Fibroblast of villous mesenchyme (primary cell): ENCODE data around the gene NFAT5. TPM values are rescaled to one million over a fixed set of nuclear protein-coding genes. Genes with fewer than 3 reads are reported as not detected.
"Not testable (repeated sequence)": the region's sequence is repeated elsewhere in the genome, so short reads cannot be mapped to it uniquely, and the experiment has no call there.

Source experiments
- DNase-seq: peaks from one replicate; pipeline ENCODE4 v3.0.0-alpha.2; 2010; ENCODE audit warnings: low read depth
- H3K4me3 ChIP-seq: 2 replicates; pipeline ENCODE4 v1.5.1; 2011; ENCODE audit warnings: low read depth, mild to moderate bottlenecking, low read length
- CTCF ChIP-seq: IDR thresholded peaks from 2 replicates; pipeline ENCODE4 v1.5.1; 2012; ENCODE audit warnings: low read depth, mild to moderate bottlenecking, low read length; ENCODE audit not compliant: insufficient read depth
- total RNA-seq: library from RNA; depleted of rRNA; stranded (reverse); fragments of >200 nt; gene quantifications from 2 replicates; pipeline ENCODE4 v1.2.3, GENCODE V29; 2012

NFAT5 gene
- total RNA-seq, 1 donor, result 69.1 TPM

GRCh38 chr16:69621225-69621624 lies 55.5 kb downstream of the NFAT5 start:
- no peak overlapping the region for H3K4me3 ChIP-seq
- no peak for TF ChIP-seq CTCF
- no peak for DNase-seq

GRCh38 chr16:69626256-69626655 lies 60.5 kb downstream of the NFAT5 start:
- H3K4me3 ChIP-seq, result no peak overlapping the region
- no peak for TF ChIP-seq CTCF
- DNase-seq, result peak; percentile 47

GRCh38 chr16:69632828-69633227 lies 67.1 kb downstream of the NFAT5 start:
- no peak for TF ChIP-seq CTCF
- DNase-seq, result no peak
- H3K4me3 ChIP-seq, result no peak overlapping the region

GRCh38 chr16:69633375-69633774 lies 67.6 kb downstream of the NFAT5 start:
- H3K4me3 ChIP-seq, result no peak overlapping the region
- no peak for TF ChIP-seq CTCF
- no peak for DNase-seq

- H3K4me3 ChIP-seq, DNase-seq: not testable (repeated sequence)
These were observed 70.9 kb downstream of the NFAT5 start for GRCh38 chr16:69636563-69637146.

GRCh38 chr16:69637206-69637865 lies 71.6 kb downstream of the NFAT5 start:
- DNase-seq, H3K4me3 ChIP-seq: not testable (repeated sequence)

GRCh38 chr16:69643997-69644396 lies 78.2 kb downstream of the NFAT5 start:
- not testable (repeated sequence) for DNase-seq, H3K4me3 ChIP-seq

- DNase-seq, result no peak
- TF ChIP-seq CTCF, result no peak
These were observed 79.0 kb downstream of the NFAT5 start for GRCh38 chr16:69644790-69645189.

More at GRCh38 chr16:69644790-69645189, 79.0 kb downstream of the NFAT5 start:
- H3K4me3 ChIP-seq, result no peak overlapping the region
